HG03571 (cell line): ENCODE measurements around the gene LYPD6B.
A peak's percentile ranks its signal among the peaks of the same experiment; 100 is the strongest.

Experiments
- ATAC-seq: cut with Tn5 transposase; IDR thresholded peaks from one replicate; pipeline ENCODE4 v1.9.1; 2021; ENCODE audit not compliant: unreplicated experiment

LYPD6B gene

GRCh38 chr2:149039213-149039724 lies 770 bp downstream of the LYPD6B start:
- ATAC-seq = no peak

GRCh38 chr2:149040451-149040850 lies 2.0 kb downstream of the LYPD6B start:
- peak; percentile 27 for ATAC-seq

DNA sequence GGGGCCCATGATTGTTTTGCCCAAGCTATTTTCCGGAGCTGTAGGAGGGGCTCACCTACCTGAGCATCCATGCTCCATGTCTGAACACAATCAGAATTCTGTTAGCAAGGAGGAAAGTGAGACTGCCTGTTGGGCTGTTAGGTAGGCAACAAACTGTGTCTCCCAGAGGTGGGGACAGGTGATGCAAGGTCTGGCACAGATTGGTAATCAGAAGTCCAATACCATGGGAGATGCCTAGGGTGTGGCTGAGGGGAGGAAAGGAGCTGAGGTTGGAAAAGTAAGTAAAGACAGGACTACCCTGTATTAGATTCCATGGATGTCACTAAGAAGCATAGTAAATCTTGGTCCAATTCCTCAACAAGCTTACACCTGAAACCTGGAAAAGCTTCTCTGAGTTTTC lies 3.0 kb downstream of the LYPD6B start:
- ATAC-seq = no peak

DNA sequence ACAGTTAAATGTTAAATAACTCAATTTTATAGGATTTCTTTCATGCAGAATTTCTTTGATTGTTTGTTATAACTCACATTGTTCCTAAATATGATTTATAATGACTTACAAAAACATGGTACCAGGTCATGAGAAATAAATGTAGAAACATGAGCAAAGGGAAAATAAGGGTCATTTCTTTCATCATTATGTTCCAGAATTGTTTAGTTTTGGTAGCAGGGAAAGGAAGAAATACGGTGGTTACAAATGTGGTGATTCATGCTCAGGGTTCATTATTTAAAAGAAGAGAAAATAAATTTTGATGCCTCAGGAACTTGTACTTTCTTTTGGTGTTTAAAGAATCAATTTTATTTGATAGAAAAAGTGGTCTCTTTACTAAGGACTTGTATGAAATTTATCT lies 4.4 kb downstream of the LYPD6B start:
- no peak for ATAC-seq

DNA sequence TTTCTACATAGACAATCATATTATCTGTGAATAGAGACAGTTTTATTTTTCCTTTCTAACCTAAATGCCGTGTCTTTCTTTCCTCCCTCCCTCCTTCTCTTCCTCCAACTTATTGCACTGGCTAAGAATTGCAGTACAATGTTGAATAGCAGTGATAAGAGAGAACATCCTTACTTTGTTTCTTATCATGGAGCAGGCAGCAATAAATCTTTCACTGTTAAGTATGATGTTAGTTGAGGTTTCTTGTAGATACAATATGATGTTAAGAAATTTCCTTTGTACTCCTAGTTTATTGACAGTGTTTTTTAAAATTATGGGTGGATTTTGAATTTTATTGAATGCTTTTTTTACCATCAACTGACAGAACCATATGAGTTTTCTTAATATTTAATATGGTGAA lies 6.0 kb downstream of the LYPD6B start:
- no peak for ATAC-seq

DNA sequence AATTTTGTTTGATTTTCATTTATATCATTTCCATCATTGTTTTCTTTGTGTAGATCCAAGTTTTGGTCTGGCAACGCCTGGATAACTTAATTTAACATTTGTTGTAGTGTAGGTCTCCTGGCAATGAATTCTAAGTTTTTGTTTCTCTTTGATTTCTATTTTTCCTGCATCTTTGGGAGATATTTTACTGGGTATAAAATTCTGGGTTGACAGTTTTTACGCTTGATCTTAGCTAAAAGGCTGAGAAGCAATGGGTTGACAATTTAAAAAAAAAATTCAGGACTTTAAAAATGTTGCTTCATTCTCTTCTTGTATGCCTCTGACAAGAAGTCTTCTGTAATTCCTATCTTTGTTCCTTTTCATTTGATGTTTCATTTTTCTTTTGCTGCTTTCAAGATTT lies 8.6 kb downstream of the LYPD6B start:
- ATAC-seq = no peak

- ATAC-seq = no peak
Measured at GRCh38 chr2:149049142-149049541, 10.6 kb downstream of the LYPD6B start.

DNA sequence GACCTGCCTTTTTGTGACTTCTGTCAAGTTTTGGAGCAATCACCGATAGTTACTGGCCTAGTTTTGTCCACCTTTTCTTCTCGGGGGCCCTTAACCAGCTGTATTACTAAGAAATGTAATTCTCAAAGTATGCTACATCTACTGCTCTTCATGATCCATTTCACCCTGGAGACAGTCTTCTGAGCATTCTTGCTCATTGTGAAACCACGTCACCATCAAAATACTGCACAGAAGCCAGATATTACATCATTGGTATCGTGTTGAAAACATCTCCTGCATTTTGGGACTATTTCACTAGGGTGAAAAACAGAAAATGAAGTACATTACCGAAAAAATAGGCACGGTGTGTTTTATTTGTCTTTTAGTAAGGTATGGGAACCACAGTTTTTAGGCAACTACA lies 11.7 kb downstream of the LYPD6B start:
- ATAC-seq = peak; percentile 81

- ATAC-seq = no peak
Measured at GRCh38 chr2:149055751-149056150, 17.3 kb downstream of the LYPD6B start.

DNA sequence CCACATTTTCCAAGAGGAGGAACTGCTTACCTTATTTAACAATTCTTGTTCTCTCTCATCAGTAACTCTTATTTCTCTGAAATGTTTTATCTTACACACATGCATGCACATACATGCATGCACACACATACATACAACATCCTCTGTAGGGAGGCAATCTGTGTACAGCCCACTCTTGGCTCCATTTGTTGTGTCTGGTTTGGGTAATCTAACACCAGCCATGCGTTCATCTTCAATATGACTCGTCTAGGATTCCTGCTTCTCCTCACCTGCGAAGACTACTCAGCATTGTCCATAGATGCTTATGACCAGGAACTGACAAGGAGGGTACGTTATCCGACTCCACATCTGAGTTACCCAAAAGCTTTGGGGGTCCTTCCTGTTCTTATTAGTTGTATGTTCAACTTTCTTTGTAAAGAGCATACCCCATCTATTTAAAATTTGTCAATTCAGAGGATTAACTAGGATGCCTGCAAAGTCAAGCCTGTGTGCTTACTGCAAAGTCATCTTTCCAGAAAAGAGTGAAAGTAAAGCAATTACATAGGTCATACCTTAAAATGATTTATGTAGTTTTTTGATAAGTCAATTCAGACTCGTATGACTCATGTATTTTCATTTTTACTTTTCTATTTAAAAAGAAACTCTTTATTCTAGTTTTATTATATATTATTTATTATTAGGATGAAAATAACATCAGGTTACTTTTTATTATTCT lies 18.2 kb downstream of the LYPD6B start:
- no peak for ATAC-seq

GRCh38 chr2:149057401-149057800 lies 18.9 kb downstream of the LYPD6B start:
- ATAC-seq = no peak

DNA sequence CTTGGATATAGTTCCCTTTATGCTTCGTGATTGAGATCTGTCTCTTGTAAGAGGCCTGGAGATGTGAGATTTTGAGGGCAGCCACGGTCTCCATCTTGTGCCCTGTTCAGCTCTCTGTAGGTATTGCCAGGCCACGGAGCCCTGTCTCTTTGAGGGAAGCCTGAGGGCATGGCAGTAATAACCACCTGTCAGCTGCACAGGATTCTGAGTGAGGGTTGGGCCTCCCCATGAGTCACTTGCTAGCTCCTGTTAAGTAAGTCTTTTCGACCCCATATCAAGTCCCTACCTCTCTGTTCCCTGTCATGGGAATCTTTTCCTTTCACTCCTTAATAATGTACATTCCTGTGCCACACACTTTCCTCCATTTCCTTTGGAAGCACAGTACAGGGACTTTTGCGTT lies 20.4 kb downstream of the LYPD6B start:
- ATAC-seq = no peak

DNA sequence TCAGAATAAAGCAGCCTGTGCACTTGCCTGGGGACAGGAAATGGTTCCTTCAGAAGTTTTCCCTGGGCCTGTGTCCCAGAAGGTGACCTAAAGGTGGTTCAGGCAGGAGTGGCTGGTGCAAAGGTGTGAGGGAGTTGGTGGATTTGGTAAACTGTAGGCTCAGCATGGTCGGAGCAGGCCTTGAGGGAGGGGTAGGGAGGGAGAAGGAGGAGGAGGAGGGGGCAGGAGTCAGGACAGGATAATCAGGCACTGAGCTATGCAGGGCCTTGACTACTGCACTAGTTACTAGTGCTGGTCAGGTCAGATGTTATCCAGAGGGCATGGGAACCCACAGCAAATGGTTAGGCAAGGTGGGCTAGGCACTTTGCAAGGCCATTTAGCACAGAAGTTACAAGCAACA lies 21.3 kb downstream of the LYPD6B start:
- ATAC-seq = no peak

DNA sequence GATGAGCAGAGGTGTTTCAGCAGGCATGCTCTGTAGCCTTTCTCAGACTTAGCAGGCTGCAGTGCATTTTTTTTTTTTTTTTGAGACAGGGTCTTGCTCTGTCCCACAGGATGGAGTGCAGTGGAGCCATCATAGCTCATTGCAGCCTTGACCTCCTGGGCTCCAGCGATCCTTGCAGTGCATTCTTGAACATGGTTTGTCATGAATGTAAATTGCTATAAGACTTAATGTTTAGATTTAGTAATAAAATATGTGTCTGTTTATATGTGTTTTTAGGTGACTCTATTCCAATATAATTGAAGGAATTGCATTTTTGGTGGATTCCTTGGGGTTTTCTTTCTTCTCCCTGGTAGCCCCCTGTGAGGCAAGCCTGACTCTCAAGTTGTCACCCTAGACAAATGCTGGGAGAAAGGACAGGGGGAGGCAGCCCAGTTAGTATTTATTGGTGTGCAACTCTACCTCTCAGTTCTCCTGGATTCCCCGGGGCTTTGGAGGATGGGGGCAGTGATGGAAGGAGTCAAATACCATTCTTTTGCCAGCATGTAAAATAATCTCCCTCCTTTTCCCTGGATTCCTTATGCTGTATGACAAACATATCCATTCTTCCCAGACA lies 22.7 kb downstream of the LYPD6B start:
- ATAC-seq = no peak

GRCh38 chr2:149062531-149062930 lies 24.0 kb downstream of the LYPD6B start:
- ATAC-seq = no peak

DNA sequence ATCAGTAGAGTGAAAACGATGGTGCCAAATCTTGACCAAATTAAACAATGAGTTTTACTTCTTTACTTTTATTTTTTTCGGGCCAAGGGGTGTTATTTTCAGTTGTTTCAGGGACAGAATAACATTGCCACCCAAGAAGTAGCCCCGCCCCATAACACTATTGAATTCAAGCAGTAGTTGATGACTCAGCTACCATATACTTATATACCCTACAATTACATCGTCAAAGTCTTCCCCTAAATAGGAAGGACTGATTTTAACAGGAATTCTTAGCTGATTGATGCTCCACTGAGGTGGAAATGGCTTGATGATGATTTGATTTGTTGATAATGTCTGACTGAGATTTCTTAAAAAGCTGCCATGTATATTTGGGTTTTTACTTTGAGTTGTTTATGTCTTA lies 24.7 kb downstream of the LYPD6B start:
- no peak for ATAC-seq

GRCh38 chr2:149064365-149064841 lies 25.9 kb downstream of the LYPD6B start:
- ATAC-seq = no peak

- ATAC-seq = no peak
Measured at GRCh38 chr2:149064856-149065630, 26.5 kb downstream of the LYPD6B start.

DNA sequence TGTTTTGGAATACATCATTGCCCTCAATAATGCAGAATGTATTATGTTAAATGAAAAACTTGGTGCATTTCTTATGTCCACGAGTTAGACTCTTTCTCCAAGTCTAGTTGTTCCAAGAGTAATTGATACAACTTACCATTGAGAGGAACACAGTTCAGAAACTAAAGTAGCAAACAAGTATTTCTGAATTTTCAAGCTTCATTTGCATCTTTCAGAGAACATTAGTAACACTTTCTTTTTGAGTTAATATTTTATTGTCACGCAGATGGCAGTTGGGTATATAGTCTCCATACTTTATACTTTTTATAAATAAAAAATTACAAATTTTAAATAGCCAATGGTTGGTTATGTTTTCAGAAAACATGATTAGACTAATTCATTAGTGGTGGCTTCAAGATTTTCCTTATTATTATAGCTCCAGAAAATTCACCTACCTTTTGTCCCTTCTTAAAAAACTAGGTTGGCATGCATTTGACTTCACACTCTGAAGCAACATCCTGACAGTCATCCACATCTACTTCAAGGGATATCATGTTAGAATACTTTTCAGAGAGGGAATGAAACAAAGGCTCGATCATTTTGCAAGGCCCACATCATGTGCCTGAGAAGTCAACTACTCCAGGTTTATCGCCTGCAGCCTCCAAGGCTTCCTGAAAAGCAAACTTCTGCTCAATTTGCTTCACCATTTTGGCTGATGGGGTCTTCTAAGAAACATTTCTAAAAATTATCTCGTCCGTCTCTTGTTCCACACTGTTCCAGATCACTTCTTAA lies 29.9 kb downstream of the LYPD6B start:
- no peak for ATAC-seq

DNA sequence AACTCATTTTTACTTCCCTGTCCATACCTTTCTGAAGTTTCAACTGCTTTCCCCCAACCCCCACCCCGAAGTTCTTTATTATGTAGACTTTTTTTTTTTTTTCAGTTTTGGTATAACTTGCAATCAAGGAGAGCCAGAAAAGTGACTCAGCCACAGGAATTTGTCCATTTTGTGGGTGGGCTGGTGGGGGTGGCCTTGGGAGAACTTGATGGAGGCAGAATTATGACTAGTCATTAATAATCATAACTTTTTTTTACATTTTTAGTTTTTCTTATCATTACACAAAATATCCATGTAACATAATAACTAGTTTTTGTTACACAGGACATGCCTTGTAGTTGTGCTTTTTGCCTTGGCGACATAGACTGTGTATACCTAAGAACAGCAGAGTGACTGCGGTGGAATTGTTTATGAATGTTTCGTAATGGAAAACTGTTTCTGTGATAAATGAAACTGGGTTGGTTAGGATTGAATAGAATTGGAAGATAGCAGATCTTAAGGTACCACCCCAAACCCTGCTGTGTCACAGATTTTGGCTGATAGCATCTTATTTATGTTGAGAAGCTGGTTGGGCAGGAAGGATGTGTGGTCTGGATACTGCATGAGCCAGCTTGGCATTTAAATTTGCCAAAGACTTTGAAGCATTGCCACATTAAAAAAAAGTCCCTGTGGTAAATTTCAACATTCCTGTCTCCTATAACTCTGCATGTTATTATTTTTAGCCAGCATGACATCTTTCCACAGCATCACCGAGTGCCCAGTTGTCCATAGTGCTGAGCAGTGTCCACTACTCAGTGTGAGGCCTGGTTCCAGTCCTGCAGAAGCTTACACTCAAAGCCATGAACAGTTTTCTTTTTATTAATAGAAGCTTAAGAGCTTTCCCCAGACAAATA lies 30.7 kb downstream of the LYPD6B start:
- ATAC-seq = no peak
